HG03342 (cell line): Measurements from ENCODE around the gene PLA2G4A.

Source experiments
- ATAC-seq: cut with Tn5 transposase; IDR thresholded peaks from one replicate; pipeline ENCODE4 v1.9.1; 2021; ENCODE audit warnings: mild to moderate bottlenecking, moderate library complexity; ENCODE audit not compliant: unreplicated experiment

The PLA2G4A gene

DNA sequence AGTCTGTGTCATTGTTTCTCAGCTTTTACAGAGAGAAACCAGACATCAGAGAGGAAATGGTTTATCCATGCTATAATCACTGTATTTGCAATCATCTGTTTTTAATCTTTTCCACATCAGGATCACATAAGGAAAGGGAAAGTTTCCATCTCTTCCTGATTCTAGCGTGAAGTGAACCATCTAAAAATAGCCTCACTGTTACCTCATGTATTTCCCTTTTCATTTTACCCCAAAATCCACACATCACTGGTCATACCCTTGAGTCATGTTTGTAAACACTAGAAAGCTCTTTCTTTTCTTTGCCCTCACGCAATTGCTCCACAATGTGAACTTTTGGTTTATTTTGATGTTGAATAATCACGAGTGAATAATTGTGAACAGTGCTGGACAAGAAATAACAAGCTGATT is 146.0 kb downstream of the PLA2G4A start:
- ATAC-seq, result no peak

DNA sequence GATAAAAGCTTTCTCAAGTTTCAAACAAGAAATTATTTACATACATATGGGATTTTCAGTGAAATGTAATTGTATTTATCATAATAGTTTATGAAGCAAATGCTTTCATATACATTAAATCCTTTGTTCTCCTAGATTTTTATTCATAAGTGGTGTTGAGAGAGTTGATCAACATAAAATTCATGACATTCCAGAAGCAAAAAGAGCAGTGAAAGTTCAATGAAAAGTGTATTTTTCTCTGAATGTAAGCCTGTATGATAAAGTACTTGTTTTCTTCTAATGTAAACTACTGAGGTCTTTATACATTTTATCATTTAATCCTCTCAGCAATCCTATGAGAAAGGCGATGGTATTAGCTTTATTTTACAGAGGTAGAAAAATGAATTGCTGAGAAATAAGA is 146.5 kb downstream of the PLA2G4A start:
- ATAC-seq, result no peak

DNA sequence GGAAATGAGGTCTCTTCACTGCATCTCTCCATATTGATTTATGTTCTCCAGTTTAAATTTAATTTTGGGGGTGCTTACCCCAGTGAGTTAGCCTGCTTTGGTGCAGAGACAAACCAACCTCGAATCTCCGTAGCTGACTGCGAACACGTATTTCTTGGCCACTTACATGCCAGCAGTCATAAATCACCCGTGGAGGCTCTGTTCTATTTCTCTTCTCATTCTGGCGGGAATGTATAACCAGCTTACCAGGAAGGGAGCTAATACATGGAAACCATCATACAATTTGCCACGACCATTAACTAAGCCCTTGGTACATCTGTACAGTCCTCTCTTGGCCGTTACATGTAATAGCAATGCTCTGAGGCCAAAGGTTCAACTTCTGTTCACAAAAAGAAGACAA is 148.0 kb downstream of the PLA2G4A start:
- ATAC-seq, result no peak

DNA sequence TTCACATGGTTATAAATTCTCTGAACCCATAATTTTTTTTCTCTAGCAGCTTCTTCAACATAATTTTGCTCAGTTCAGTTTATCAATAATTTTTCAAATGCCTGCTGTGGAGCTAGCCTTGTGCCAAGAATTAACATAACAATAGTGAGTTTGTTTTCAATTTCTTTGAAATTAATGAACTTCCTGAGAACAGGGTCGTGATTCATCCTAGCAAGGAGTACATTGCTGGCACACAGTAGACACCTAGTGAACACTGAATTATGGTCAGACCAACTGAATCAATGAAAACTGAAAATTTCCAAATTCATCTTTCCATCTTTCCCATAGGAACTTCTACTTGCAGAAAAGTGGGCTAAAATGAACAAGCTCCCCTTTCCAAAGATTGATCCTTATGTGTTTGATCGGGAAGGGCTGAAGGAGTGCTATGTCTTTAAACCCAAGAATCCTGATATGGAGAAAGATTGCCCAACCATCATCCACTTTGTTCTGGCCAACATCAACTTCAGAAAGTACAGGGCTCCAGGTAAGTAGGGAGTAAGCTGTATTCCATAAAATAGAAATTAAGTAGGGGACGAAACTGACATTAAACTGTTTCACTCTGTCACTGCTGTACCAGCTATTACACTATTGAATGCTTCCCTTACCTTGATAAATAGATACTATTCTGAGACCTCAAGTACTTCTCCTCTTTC is 148.7 kb downstream of the PLA2G4A start:
- no peak for ATAC-seq

DNA sequence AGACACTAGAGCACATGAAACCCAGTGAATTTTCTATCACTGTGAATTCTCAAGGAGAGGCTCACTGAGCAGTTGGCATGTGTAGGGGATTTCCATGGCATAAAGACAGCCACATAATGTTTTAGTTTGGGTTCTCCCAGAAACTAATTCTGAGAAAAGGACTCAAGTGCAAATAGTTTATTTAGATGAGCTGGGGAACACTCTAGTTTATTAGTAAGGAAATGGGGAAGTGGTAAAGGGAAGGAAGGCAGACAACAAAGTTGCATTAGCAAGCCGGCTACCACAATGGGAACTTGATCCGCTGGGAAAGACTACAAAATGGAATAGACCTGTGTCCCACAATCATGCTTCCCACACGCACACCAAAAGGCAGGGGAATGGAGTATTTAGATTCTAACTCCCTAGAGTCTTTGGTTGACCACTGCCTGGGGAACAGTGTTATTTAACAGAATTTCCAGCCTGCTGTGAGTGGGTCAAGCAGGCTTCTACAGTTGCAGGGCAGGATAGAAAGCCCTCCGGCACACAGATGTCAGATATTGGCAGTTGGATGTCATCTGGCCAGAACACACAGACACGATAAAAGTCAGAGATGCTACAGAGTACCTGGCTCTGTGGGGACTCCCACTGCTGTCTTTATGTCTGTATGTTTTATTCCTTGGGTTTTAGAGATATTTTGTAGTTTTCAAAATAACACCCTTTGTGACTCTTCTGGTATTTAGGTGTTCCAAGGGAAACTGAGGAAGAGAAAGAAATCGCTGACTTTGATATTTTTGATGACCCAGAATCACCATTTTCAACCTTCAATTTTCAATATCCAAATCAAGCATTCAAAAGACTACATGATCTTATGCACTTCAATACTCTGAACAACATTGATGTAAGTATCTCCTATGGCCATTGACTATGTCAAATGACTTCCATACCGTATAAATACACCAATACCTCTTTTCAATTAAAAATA is 150.1 kb downstream of the PLA2G4A start:
- no peak for ATAC-seq

DNA sequence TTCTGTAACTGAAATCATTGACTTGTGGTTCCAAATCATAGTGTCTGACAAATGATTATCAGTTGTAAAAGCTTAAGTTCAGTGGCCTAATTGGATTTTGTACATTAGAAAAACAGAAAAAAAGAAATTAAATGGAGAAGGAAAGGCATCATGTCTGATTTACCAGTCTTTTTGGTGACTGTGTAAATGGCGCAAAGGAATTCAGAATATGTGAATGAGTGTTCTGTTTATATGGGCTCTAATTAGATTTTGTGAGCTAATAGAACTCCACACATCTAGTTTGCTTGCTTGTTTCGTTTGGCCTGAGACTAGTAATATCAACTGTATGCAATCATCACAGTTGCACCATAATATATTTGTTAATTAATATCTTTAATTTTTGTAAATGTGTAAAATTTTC is 151.7 kb downstream of the PLA2G4A start:
- no peak for ATAC-seq

DNA sequence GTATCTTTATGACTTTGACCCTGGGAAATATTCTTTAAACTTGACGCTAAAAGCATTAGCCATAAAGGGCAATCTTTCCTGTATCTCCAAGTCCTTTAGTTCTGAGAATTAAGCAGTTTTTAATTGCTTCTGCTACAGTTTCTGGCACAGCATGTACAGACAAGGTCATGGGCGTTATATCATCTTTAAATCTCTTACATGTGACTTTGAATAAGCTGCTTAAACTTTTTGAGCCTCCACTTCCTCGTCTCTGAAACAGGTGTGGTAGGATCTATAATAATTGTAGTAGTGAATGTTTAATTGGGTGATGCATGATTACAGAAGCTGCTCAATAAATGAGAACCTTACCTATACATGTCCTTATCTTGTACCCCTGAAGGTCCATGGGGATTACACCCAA is 153.4 kb downstream of the PLA2G4A start:
- no peak for ATAC-seq

DNA sequence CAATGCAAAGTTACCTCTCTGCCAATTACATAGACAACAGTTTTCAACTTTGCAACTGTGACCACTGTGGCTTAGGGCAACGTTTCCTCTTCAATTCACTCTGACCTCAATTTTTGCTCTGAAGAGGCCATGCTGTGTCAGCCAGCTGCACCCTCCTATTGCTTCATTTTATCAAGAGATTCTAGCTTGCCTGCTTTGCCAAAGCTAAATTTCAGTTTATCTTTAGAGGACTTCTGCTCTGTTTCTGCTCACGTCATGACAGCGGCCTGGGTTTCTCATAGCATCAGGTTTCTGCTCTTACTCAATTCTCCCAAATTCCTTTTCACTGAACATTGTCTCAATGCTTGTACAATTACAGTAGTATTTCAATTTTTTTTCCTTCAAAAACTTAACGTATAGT is 154.6 kb downstream of the PLA2G4A start:
- no peak for ATAC-seq

DNA sequence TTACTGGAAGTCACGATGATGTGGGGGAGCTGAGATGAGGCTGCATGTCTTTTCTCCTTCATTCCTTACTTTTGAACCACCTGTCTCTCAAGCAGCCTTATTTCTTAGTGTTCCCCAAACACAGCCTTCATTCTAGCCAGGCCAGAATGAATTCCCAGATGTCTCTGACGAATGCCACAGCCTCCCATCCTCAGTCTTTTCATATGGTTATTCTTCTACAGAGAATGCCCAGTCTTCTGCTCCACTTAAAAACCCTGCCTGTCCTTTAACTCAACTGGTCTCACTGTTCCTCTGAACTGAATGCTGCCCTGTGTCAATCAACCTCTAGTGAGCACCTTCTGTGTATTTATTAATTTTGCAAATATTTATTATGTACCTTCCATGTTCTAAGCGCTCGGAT is 156.2 kb downstream of the PLA2G4A start:
- ATAC-seq, result no peak

DNA sequence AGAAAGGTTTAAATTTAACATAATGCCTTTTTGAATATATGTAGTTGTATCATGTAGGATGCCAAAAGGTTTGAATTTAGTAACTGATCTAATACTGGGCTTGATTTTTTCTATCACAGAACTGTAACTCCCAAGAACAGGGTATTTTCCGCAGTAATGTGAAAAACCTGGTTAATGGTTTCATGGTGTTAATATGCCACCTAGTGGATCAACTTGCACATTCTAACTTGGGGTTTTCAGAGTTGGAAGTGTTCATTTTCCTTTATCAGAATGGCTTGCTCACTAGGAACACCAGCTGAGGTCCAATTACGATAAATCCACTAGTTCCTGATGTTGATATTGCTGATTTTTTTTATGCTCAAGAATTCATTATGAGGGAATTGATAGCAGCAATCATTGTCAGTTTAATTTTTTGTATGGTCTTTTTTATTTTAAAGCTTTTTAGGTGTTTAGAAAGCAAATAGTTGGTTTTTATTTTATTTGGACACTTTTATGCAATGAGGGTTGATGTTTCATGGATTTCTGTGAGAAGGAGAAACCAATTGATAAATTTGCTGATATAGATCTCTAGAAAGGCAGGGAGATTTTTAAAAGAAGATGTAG is 157.2 kb downstream of the PLA2G4A start:
- ATAC-seq, result peak; percentile 81

DNA sequence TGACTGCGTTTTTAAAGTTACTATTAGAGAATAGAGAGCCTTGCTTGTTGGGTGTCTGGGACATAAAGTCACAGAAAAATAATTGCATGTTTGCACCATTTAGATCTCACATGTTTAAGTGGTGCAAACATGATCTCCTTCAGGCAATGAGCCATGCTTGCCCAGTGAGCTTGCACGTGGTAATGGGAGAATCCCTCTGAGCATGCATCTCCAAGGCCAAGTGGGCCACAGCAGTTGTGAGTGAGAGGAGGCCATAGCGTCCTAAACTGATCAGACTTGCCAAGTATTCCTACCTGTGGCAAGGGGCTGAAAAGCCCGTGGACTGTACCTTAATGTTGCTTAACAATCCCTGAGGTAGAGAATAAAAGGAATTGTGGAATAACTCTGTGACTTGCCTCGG is 158.3 kb downstream of the PLA2G4A start:
- no peak for ATAC-seq

DNA sequence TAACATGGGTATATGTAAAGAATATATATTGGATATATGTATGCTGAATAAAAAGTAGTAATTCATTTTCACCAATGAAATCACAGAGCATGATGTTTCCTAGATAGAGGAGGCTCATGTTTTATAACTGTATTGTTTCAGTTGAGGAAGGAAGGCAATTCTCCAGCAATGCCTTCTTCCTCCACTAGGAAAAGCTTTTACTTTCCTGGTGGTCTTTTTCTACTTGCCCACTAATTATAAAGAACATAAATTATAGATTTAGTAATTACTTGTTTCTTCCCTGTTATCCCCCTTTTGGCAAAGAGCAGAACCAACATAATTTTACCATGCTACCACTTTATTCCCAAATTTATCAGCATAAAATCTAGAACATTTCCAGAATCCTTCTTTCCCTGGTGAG is 159.0 kb downstream of the PLA2G4A start:
- ATAC-seq, result no peak

DNA sequence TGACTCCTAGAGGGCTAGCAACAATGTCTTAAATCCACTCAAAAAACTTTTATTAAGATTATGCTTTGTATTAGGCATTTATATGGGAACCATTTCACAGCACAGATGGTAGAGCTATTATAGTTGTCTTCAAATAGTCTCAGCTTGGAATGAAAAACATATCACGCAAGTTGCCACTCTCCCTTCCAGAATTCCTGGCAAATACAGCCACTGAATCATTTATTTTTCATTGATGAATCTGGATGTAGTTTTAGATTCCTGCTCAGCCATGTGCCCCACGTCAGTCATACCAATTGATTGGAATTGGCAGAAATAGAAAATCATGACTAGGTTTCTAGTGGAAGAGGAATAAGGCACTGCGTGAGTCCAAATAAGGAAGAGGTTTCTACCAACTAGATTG is 165.2 kb downstream of the PLA2G4A start:
- ATAC-seq, result no peak

DNA sequence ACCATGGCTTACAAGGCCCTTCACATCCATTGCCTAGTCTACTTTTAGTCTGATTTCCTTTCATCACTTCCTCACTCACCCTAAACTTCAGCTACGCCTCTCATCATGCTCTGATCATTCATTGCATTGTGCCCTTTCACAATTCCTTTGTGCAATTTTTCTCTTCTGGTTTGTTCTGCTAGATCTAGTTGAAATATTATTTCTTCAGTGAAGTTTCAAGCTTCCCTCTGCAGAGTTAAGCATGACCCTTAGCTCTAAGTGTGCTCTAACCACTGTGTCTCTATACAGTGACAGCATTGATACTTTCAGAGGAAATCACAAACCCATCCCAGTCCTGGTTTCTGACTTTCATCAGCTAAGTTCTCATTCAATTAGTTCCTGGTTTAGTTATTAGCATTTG is 166.1 kb downstream of the PLA2G4A start:
- ATAC-seq, result no peak

DNA sequence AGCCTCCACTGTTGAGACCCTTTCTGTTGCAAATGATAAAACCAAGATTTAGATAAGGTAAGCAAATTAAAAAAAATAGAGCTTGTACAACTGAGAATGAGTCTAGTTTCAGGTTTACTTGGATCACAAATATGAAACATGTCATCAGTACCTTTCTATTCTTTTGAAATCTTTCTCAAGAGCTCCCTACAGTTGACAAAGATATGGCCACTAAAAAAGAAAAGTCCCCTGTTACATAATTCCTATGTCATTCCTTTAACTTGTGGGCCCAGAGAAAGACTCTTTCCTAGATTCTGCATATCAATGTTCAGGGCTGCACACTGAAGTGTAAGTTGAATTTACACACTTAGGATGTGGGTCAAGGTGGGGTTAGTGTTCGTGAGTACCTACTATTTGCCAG is 168.1 kb downstream of the PLA2G4A start:
- ATAC-seq, result no peak

DNA sequence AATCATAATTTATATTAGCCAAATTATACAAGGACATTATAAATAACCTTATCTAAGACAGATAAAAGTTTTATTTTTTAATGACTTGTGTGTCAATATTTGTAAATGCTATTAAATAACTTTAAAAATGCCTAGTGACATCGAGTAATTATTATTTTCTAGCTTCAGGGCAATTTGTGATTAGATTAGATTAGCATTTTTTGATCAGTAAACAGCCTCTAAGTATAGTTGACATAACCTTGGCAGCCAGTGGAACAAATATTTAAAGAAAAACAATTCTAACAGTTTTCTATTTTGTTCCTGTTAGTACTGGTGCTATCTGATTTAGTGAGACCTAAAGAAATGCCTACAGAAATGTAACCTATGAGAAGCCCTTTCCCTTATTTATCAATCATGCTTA is 169.1 kb downstream of the PLA2G4A start:
- no peak for ATAC-seq

DNA sequence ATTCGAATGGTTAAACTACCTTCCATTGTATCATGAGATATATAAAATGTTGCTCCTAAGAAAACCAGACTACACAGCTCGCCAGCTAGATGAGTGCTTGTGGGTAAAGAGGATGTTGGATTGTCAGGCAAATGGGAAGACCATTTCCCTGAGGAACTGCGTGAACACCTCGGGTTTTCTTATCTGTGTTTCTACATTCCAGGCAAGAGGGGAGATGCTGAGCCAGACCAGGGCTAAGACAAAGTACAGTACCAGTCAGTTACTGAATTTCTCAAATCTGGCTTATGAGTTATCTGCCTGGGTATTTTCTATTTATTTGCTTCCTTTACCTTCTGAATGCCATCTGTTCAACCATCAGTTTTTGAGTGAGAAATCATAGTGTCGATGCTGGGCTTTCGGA is 170.8 kb downstream of the PLA2G4A start:
- no peak for ATAC-seq

DNA sequence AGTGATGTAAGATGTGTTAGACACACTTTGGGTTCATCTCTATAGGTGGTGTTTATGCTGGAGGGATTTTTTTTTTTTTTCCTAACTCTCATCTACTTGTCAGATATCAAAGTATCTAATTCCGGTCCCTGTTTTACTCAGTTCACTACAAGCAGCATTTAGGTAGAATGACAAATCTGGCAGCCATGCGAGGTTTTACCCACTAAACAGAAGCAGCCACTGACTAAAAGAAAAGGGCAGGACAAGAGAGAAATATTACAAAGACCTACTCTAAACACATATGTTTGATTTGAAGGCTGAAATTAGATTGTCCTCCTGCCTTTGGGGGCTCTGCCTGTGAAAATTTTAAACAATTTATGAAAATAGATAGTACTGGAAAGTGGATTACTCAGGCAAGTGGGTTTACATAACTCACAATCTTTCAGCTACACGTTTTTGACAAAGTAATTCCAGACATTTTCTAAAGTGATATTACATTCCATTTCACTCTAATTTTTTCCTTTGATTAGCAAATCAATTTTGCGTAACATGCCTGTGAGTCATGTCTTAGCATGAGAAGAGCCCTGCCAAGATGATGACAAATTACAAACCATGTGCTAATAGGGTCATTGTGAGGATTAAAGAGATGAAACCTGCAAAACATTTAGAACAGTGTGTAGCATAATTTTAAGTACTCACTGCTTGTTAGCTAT is 172.6 kb downstream of the PLA2G4A start:
- no peak for ATAC-seq

DNA sequence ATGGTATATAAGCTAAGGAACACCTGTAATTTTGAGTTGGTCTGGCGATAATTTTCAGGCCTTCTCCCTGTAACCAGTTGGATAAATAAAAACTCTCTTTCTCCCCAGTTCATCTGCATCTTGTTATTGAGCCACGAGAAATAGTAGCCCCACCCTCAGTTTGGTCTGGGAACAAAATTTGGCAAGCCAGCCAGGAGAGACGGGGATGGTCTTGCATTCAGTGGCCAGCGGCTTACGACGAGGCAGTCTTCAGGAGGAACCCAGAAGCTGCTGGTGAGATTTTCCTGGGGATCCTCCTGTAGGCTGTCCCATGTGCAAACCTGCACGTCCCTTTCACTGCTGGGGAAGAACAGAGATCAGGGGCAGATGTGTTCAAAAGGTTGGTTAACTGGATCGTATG is 174.6 kb downstream of the PLA2G4A start:
- no peak for ATAC-seq

DNA sequence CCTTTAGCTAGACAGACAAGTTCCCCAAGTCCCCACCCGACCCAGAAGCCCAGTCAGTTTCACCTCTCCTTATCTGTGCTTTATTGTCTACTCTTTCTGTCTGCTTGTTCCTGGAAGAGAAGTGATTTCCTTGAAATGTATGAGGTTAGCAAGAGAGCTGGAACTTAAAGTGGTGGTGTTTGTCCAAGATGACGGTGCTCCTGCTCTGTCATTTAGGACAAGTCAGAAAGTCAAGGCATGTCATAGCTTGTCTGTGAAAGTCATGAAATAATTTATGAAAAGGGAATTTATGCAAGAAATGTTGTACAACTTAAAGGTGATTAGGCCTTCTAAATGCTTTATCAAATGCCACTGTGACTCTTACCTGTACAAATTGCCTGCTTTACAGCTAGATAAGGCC is 178.1 kb downstream of the PLA2G4A start:
- no peak for ATAC-seq

DNA sequence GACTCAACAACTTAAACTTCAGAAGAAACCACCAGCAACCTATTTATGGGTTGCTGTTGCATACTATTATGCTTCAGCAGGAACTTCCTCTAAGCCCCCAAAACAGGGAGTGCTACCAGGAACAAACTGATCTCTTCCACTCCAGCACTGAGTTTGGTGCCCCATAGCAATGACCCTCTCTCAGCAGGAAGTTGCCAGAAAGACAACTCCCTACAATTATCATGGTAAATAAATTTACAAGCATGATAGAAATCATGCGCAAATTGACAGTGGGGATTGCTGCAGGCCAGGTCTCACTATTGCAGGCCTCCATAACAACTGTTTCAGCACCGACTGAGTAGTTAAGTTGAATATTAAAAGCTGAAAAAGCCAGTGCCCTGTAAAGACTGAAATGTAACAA is 180.6 kb downstream of the PLA2G4A start:
- no peak for ATAC-seq
